ENCODE measurements around the gene BRPF1.

BRPF1 gene

DNA sequence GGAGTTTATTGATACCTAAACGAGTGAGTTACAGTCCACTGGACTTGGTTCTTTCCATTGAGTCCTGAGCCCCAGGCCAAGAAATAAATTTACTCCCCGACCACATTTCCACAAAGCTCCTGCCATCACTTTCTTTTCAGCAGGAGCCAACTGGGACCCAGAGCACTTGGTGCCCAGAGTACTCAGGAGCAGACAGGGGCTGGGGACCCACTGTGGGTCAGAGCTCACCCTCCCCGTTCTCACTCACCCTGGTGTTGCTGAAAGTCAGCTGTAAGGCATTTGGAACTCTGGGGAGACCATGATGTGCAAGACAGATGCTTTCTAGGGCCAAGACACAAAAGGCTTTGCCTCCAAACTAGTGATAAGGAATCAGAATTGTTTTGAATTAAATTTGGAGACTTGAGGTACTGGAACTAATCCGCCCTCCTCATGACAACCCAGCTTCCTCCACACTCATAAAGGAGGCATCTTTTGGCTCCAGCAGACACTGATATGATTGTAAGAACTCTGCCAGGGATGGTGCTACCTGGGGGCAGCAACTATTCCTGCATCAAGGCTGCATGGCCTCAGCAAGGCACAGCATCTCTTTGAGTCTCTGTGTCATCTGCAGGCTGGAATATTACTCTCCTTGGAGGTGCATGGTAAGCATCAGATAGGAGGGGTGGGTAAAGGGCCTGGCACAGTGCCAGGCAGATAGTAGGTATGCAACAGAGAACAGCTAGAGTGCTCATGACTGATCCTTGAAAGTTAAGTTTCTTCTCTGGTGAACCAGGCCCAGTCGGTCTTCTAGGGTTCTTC, 45.6 kb downstream of the BRPF1 start:
- Histone ChIP-seq H3K27me3 (ENCODE audit: insufficient read depth, low read depth, severe bottlenecking) (no peaks in the 10 kb centered on the region), H3K36me3 (peaks cover 3% of the 10 kb centered on the region), H3K27ac (no peak overlapping the region), H3K4me3 (ENCODE audit: low read depth, low read length) (no peak overlapping the region), H3K9me3 (ENCODE audit: severe bottlenecking) (no peaks in the 10 kb centered on the region)
- no peak for DNase-seq
- TF ChIP-seq, protein P1, sequence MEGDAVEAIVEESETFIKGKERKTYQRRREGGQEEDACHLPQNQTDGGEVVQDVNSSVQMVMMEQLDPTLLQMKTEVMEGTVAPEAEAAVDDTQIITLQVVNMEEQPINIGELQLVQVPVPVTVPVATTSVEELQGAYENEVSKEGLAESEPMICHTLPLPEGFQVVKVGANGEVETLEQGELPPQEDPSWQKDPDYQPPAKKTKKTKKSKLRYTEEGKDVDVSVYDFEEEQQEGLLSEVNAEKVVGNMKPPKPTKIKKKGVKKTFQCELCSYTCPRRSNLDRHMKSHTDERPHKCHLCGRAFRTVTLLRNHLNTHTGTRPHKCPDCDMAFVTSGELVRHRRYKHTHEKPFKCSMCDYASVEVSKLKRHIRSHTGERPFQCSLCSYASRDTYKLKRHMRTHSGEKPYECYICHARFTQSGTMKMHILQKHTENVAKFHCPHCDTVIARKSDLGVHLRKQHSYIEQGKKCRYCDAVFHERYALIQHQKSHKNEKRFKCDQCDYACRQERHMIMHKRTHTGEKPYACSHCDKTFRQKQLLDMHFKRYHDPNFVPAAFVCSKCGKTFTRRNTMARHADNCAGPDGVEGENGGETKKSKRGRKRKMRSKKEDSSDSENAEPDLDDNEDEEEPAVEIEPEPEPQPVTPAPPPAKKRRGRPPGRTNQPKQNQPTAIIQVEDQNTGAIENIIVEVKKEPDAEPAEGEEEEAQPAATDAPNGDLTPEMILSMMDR (IDR thresholded peaks at IDR 0.05; ENCODE audit: low read depth, low read length) = no peak

DNA sequence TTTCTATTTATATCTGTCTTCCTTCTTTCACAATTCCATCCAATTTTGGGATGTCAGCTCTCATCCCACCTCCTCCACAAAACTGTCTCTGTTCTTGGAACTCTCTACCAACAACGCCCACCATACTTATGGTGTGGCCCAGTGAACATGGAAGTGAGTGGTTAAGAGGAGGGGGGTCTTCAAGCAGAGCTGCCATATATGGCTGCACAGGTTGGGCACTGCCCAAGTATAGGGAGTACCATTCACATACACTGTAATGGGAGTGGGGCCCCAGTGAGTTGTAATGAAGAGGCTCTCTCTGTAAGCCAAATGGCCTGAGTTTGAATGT, 46.1 kb downstream of the BRPF1 start:
- H3K9me3 ChIP-seq (ENCODE audit: severe bottlenecking) = no peaks in the 10 kb centered on the region
- TF ChIP-seq, protein P1 (IDR thresholded peaks at IDR 0.05; ENCODE audit: low read depth, low read length) = no peak
- no peak overlapping the region for H3K27ac ChIP-seq
- peaks cover 7% of the 10 kb centered on the region for H3K36me3 ChIP-seq
- no peak for DNase-seq
- H3K27me3 ChIP-seq (ENCODE audit: insufficient read depth, low read depth, severe bottlenecking) = no peaks in the 10 kb centered on the region
- no peak overlapping the region for H3K4me3 ChIP-seq (ENCODE audit: low read depth, low read length)

DNA sequence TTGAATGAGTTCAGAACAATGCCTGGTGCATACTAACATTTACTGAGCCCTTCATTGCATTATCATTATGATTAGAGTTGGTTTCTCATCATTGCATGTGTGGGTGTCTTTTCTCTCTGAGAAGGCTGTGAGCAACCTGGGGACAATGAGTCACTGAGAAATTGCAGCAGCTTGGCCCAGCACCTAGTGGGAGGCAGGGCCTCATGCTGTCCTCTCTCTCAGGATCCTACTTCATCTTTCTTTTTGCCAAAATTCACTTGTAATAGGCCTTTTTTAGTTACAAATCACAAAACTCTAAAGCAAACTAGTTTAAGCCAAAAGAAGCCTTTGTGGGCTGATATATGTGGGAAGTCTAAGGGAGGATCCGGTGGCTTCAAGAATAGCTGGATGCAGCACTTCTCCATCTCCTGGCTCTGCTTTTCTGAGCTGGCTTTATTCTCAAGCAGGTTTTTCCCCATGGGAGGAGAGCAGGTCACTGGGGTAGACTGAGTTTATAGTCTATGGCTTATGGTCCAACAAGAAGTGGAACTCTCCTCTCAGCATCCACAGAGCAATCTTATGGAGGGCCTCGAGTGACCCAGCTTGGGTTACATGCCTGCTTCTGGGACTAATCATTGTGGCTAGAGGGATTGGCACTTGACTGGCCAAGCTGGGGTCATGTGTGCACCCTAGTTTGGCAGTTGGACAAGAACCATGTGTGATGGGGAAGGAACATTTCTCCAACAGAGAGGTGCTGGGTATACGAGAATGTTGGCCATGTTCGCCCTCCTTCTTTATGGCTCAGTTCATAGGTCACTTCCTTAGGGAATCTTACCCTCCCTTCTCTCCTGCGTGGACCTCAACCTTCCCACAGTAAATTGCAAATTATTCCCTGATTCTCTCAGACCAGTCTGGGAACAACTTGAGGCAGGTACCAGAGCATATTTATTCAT, 46.9 kb downstream of the BRPF1 start:
- Histone ChIP-seq H3K27ac (no peak overlapping the region), H3K36me3 (peaks cover 9% of the 10 kb centered on the region), H3K27me3 (ENCODE audit: insufficient read depth, low read depth, severe bottlenecking) (no peaks in the 10 kb centered on the region), H3K9me3 (ENCODE audit: severe bottlenecking) (no peaks in the 10 kb centered on the region), H3K4me3 (ENCODE audit: low read depth, low read length) (no peak overlapping the region)
- TF ChIP-seq, protein P1 (IDR thresholded peaks at IDR 0.05; ENCODE audit: low read depth, low read length) = no peak
- no peak for DNase-seq

DNA sequence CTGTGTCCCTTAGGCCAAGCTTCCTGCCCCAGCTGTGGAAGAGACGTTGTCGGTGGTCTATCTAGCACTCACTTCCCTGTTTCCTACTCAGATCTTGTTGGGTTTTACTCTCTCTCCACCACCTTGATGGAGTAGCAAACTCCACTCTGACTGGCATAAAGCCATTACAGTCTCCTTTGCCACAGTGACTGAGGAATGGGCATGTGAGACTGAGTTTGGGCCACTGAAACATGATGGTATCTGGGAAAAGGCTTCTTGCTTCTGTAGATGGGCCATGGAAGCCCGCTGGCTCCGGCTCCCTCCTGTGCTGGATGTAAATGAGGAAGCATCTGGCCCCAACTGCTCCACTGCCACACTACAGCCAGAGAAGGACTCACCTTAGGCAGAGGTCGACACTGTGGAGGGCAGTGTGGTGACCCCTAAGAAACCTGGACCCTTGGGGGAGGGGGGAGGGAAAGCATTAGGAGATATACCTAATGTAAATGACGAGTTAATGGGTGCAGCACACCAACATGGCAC, 47.6 kb downstream of the BRPF1 start:
- H3K27ac ChIP-seq = no peak overlapping the region
- H3K27me3 ChIP-seq (ENCODE audit: insufficient read depth, low read depth, severe bottlenecking) = no peaks in the 10 kb centered on the region
- no peaks in the 10 kb centered on the region for H3K9me3 ChIP-seq (ENCODE audit: severe bottlenecking)
- DNase-seq = no peak
- peaks cover 16% of the 10 kb centered on the region for H3K36me3 ChIP-seq
- TF ChIP-seq, protein P1 (IDR thresholded peaks at IDR 0.05; ENCODE audit: low read depth, low read length) = no peak
- no peak overlapping the region for H3K4me3 ChIP-seq (ENCODE audit: low read depth, low read length)

DNA sequence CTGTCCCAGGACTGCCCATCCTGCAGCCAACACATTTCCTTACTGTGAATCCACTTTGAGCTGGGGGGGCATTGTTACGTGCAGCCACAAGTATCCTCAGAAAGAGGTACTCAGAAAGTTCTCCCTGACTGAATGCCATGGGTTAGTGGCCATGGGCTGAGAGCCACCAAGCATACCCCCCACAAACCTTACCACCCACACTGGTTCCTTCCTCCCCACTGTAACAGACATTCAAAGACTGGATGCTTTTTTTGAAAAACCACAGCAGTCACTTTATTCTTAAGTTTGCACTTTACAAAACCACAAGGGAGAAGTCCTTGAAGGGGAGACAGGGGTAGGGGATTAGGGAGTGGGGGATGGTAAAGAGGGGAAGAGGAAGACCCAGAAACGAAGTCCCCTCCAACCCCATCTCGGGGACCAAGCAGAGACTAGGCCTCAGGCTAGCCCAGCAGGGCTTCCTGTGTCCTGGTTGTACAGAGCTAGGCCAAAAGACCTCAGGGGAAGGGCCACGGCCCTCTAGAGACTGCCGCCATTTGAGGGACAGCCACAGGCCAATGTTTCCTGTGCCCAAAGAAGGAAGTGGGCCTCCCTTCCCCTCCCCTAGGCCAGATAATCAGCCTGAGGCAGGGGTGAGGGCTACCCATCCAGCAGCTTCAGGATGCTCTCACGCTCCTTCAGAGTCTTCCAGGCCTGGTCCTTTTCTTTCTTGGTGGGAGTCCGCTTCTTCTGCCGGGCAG, 48.4 kb downstream of the BRPF1 start:
- Histone ChIP-seq H3K9me3 (ENCODE audit: severe bottlenecking) (no peaks in the 10 kb centered on the region), H3K27ac (no peak overlapping the region), H3K27me3 (ENCODE audit: insufficient read depth, low read depth, severe bottlenecking) (no peaks in the 10 kb centered on the region), H3K4me3 (ENCODE audit: low read depth, low read length) (no peak overlapping the region), H3K36me3 (peaks cover 21% of the 10 kb centered on the region)
- no peak for DNase-seq
- TF ChIP-seq, protein P1 (IDR thresholded peaks at IDR 0.05; ENCODE audit: low read depth, low read length) = no peak

All from WERI-Rb-1 (cell line).